ENCODE results near the gene CD40.
"Not testable (repeated sequence)": the region's sequence is repeated elsewhere in the genome, so short reads cannot be mapped to it uniquely, and the experiment has no call there.

CD40 gene

DNA sequence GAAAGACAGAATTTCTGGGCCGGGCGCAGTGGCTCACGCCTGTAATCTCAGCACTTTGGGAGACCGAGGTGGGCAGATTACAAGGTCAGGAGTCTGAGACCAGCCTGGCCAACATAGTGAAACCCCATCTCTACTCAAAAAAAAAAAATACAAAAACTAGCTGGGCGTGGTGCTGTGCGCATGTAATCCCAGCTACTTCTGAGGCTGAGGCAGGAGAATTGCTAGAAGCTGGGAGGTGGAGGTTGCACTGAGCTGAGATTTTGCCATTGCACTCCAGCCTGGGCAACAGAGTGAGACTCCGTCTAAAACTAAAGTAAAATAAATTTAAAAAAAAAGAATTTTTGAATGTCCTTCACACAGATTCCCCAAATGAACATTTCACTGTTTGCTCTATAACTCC lies 17.7 kb upstream of the CD40 start:
- H3K9me3 ChIP-seq (ENCODE audit: control insufficient read depth, low read length); H3K4me1 ChIP-seq (ENCODE audit: control insufficient read depth, insufficient read depth, low read length); H3K36me3 ChIP-seq (ENCODE audit: control insufficient read depth, insufficient read depth, low read length, severe bottlenecking); H3K9ac ChIP-seq (ENCODE audit: low read length); DNase-seq (ENCODE audit: low read depth); H3K4me3 ChIP-seq (ENCODE audit: low read length): not testable (repeated sequence)
- H3K27me3 ChIP-seq (replicated peaks; ENCODE audit: control insufficient read depth, insufficient read depth, low read length) = peaks cover 61% of the 10 kb centered on the region

DNA sequence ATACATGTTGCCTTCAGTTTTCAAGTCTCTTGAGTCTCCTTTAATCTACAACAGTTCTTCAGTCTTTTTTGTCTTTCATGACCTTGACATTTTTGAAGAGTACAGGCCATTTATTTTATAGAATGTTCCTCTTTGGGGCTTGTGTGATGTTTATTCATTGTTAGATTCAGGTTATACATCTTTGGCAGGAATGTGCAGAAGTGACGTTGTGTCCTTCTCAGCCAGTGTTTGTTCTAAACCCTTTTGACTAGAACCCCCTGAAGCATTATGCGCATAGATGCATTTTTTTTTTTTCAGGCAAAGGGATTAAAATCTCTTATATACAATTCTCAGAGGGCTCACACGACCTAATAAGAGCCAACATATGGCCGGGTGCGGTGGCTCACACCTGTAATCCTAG lies 17.1 kb upstream of the CD40 start:
- Histone ChIP-seq H3K9ac (ENCODE audit: low read length) (no peak overlapping the region), H3K36me3 (ENCODE audit: control insufficient read depth, insufficient read depth, low read length, severe bottlenecking) (no peaks in the 10 kb centered on the region), H3K27me3 (replicated peaks; ENCODE audit: control insufficient read depth, insufficient read depth, low read length) (peaks cover 65% of the 10 kb centered on the region), H3K4me1 (ENCODE audit: control insufficient read depth, insufficient read depth, low read length) (no peaks in the 10 kb centered on the region), H3K9me3 (ENCODE audit: control insufficient read depth, low read length) (peaks cover 8% of the 10 kb centered on the region), H3K4me3 (ENCODE audit: low read length) (no peak overlapping the region)
- DNase-seq (ENCODE audit: low read depth) = no peak

DNA sequence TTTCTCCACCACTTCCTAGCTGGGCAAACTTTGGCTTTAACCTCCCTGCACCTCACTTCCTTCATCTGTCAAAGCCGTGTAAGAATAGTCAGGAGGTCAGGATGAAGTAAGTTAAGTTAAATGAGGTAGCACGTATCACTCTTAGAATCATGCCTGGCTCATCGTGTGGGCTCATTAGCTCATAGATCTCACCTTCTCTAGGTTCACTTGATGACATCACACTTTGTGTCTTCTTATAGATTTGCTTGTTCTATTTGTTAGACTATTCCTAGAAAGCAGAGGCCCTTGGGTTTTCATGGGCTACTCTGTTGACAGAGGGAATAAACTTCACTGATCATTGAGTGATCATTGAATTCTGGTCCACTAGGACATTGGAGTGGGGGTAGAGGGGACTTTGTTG lies 16.2 kb upstream of the CD40 start:
- no peak overlapping the region for H3K4me3 ChIP-seq (ENCODE audit: low read length)
- no peak for DNase-seq (ENCODE audit: low read depth)
- H3K9me3 ChIP-seq (ENCODE audit: control insufficient read depth, low read length) = peaks cover 8% of the 10 kb centered on the region
- H3K36me3 ChIP-seq (ENCODE audit: control insufficient read depth, insufficient read depth, low read length, severe bottlenecking) = no peaks in the 10 kb centered on the region
- peaks cover 70% of the 10 kb centered on the region for H3K27me3 ChIP-seq (replicated peaks; ENCODE audit: control insufficient read depth, insufficient read depth, low read length)
- no peaks in the 10 kb centered on the region for H3K4me1 ChIP-seq (ENCODE audit: control insufficient read depth, insufficient read depth, low read length)
- H3K9ac ChIP-seq (ENCODE audit: low read length) = no peak overlapping the region

DNA sequence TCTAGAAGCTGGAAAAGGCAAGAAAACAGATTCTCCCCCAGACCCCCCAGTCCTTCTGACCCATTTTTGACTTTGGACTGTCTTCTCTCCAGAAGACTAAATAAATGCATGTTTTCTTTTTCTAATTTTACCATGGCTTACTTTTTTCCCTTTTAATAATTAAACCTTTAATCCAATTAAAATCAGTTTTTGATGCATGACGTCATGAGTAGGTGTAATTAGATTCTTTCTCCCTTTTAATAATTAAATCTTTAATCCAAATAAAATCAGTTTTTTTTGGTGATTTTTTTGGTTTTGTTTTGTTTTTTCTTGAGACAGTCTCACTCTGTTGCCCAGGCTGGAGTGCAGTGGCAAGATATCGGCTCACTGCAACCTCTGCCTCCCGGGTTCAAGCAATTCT lies 15.2 kb upstream of the CD40 start:
- no peak for DNase-seq (ENCODE audit: low read depth)
- H3K4me3 ChIP-seq (ENCODE audit: low read length) = no peak overlapping the region
- H3K9ac ChIP-seq (ENCODE audit: low read length) = no peak overlapping the region
- H3K36me3 ChIP-seq (ENCODE audit: control insufficient read depth, insufficient read depth, low read length, severe bottlenecking) = no peaks in the 10 kb centered on the region
- H3K4me1 ChIP-seq (ENCODE audit: control insufficient read depth, insufficient read depth, low read length) = no peaks in the 10 kb centered on the region
- H3K27me3 ChIP-seq (replicated peaks; ENCODE audit: control insufficient read depth, insufficient read depth, low read length) = peaks cover 74% of the 10 kb centered on the region
- peaks cover 8% of the 10 kb centered on the region for H3K9me3 ChIP-seq (ENCODE audit: control insufficient read depth, low read length)

- Histone ChIP-seq H3K4me1 (ENCODE audit: control insufficient read depth, insufficient read depth, low read length) (no peaks in the 10 kb centered on the region), H3K4me3 (ENCODE audit: low read length) (no peak overlapping the region), H3K27me3 (replicated peaks; ENCODE audit: control insufficient read depth, insufficient read depth, low read length) (peaks cover 66% of the 10 kb centered on the region), H3K9ac (ENCODE audit: low read length) (no peak overlapping the region), H3K36me3 (ENCODE audit: control insufficient read depth, insufficient read depth, low read length, severe bottlenecking) (no peaks in the 10 kb centered on the region), H3K9me3 (ENCODE audit: control insufficient read depth, low read length) (peaks cover 8% of the 10 kb centered on the region)
- no peak for DNase-seq (ENCODE audit: low read depth)
Measured at GRCh38 chr20:46104262-46104661, 13.9 kb upstream of the CD40 start.

- Histone ChIP-seq H3K36me3 (ENCODE audit: control insufficient read depth, insufficient read depth, low read length, severe bottlenecking) (no peaks in the 10 kb centered on the region), H3K9me3 (ENCODE audit: control insufficient read depth, low read length) (peaks cover 8% of the 10 kb centered on the region), H3K4me3 (ENCODE audit: low read length) (no peak overlapping the region), H3K4me1 (ENCODE audit: control insufficient read depth, insufficient read depth, low read length) (peaks cover 2% of the 10 kb centered on the region), H3K27me3 (replicated peaks; ENCODE audit: control insufficient read depth, insufficient read depth, low read length) (peaks cover 46% of the 10 kb centered on the region), H3K9ac (ENCODE audit: low read length) (no peak overlapping the region)
- no peak for DNase-seq (ENCODE audit: low read depth)
Measured at GRCh38 chr20:46107061-46107460, 11.1 kb upstream of the CD40 start.

GRCh38 chr20:46108435-46108841 lies 9.7 kb upstream of the CD40 start:
- Histone ChIP-seq H3K36me3 (ENCODE audit: control insufficient read depth, insufficient read depth, low read length, severe bottlenecking) (no peaks in the 10 kb centered on the region), H3K27me3 (replicated peaks; ENCODE audit: control insufficient read depth, insufficient read depth, low read length) (peaks cover 43% of the 10 kb centered on the region), H3K4me1 (ENCODE audit: control insufficient read depth, insufficient read depth, low read length) (peaks cover 2% of the 10 kb centered on the region), H3K4me3 (ENCODE audit: low read length) (no peak overlapping the region), H3K9ac (ENCODE audit: low read length) (no peak overlapping the region), H3K9me3 (ENCODE audit: control insufficient read depth, low read length) (peaks cover 5% of the 10 kb centered on the region)
- no peak for DNase-seq (ENCODE audit: low read depth)

DNA sequence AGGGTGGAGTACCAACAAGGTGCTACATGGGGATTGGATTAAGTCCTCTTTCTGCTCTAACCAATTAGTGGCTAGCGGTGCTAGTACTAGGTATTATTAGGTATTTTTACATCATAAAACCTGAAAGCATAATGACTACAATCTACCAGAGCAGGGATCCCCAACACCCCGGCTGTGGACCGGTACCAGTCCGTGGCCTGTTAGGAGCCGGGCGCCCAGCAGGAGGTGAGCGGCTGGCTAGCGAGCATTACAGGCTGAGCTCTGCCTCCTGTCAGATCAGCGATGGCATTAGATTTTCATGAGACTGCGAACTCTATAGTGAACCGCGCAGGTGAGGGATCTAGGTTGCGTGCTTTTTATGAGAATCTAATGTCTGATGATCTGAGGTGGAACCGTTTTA lies 9.1 kb upstream of the CD40 start:
- Histone ChIP-seq H3K36me3 (ENCODE audit: control insufficient read depth, insufficient read depth, low read length, severe bottlenecking) (no peaks in the 10 kb centered on the region), H3K4me1 (ENCODE audit: control insufficient read depth, insufficient read depth, low read length) (peaks cover 2% of the 10 kb centered on the region), H3K27me3 (replicated peaks; ENCODE audit: control insufficient read depth, insufficient read depth, low read length) (peaks cover 44% of the 10 kb centered on the region), H3K9me3 (ENCODE audit: control insufficient read depth, low read length) (peaks cover 5% of the 10 kb centered on the region), H3K9ac (ENCODE audit: low read length) (no peak overlapping the region), H3K4me3 (ENCODE audit: low read length) (no peak overlapping the region)
- DNase-seq (ENCODE audit: low read depth) = no peak

DNA sequence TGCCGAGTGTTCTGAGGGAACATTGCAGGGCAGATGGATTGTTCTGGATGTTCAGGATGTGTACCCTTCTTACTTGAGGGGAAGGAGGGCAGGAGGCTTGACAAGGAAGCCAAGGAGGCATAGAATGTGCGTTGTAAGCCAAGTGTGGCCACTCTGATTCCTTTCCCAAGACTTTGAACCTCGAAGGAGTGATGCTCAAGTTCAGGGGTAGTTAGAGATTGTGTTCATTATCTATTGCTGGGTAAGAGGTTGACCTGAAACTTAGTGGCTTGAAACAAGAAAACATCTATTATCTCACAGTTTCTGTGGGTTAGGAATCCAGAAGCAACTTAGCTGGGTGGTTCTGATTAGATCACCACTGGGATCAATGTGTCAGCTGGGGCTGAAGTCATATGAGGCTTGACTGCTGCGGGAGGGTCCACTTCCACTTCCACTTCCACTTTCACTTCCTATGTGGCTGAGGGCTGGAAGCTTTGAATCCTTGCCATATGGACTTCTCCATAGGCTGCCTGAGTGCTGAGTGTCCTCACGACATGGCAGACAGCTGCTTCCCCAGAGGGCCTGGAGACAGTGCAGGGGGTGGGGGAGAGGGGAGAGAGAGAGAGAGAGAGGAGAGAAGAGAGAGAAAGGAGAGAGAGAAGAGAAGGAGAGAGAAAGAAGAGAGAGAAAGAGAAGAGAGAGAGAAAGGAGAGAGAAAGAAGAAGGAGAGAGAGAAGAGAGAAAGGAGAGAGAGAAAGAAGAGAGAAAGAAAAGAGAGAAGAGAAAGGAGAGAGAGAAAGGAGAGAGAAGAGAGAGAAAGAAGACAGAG lies 6.9 kb upstream of the CD40 start:
- DNase-seq (ENCODE audit: low read depth) = no peak
- Histone ChIP-seq H3K4me1 (ENCODE audit: control insufficient read depth, insufficient read depth, low read length) (peaks cover 2% of the 10 kb centered on the region), H3K36me3 (ENCODE audit: control insufficient read depth, insufficient read depth, low read length, severe bottlenecking) (no peaks in the 10 kb centered on the region), H3K27me3 (replicated peaks; ENCODE audit: control insufficient read depth, insufficient read depth, low read length) (peaks cover 30% of the 10 kb centered on the region), H3K9ac (ENCODE audit: low read length) (no peak overlapping the region), H3K4me3 (ENCODE audit: low read length) (no peak overlapping the region), H3K9me3 (ENCODE audit: control insufficient read depth, low read length) (no peaks in the 10 kb centered on the region)

DNA sequence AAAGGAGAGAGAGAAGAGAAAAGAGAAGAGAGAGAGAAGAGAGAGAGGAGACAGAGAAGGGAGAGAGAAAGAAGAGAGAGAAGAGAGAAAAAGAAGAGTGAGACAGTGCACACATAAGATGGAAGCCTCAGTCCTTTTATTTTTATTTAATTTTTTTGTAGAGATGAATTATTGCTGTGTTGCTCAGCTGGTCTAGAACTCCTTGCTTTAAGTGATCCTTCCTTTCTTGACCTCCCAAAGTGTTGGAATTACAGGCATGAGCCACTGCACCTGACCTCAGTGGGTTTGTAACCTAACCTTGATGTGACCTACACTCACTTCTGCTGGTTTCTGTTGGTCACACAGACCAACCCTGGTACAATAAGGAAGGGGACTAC lies 6.3 kb upstream of the CD40 start:
- Histone ChIP-seq H3K36me3 (ENCODE audit: control insufficient read depth, insufficient read depth, low read length, severe bottlenecking) (no peaks in the 10 kb centered on the region), H3K27me3 (replicated peaks; ENCODE audit: control insufficient read depth, insufficient read depth, low read length) (peaks cover 26% of the 10 kb centered on the region), H3K4me1 (ENCODE audit: control insufficient read depth, insufficient read depth, low read length) (peaks cover 2% of the 10 kb centered on the region), H3K9me3 (ENCODE audit: control insufficient read depth, low read length) (no peaks in the 10 kb centered on the region), H3K4me3 (ENCODE audit: low read length) (no peak overlapping the region), H3K9ac (ENCODE audit: low read length) (no peak overlapping the region)
- no peak for DNase-seq (ENCODE audit: low read depth)

DNA sequence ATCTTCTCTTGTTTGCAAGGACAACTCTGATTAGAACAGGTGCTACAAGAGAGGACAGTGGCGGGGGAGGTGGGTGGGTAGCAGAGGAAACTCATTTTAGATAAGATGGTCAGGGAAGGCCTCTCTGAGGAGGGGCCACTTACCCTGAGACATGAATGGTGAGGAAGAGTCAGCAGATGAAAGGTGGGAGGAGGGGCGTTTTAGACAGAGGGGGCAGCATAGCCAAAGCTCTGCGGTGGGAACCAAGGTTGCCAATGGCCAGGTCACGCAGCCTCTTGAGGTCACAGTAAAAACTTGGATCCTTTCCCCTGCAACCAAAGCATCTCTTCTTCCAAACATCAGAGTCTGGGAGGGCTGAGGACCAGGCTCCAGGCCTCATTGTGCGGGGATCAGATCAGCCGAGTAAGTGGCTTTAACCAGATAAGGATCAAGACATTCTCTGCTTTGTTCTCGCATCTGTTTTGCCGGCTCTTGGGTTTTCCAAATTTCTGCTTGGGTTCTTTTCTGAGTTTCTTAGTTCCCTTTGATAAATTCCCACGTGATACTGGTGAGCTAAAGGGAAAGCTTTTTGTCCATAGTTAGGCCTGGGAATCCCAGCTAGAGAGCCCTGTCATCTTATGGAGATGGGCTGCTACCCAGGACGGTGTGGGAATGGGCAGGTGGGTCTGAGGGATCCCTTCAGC lies 5.5 kb upstream of the CD40 start:
- no peak for DNase-seq (ENCODE audit: low read depth)
- Histone ChIP-seq H3K9ac (ENCODE audit: low read length) (no peak overlapping the region), H3K27me3 (replicated peaks; ENCODE audit: control insufficient read depth, insufficient read depth, low read length) (peaks cover 19% of the 10 kb centered on the region), H3K36me3 (ENCODE audit: control insufficient read depth, insufficient read depth, low read length, severe bottlenecking) (no peaks in the 10 kb centered on the region), H3K4me3 (ENCODE audit: low read length) (no peak overlapping the region), H3K4me1 (ENCODE audit: control insufficient read depth, insufficient read depth, low read length) (peaks cover 5% of the 10 kb centered on the region), H3K9me3 (ENCODE audit: control insufficient read depth, low read length) (no peaks in the 10 kb centered on the region)
